CD4-positive, CD25-positive, alpha-beta regulatory T cell (primary cell): ENCODE measurements around the gene TTC7B. TPM values are rescaled to one million over a fixed set of nuclear protein-coding genes. Genes with fewer than 3 reads are reported as not detected.
A peak's percentile ranks its signal among the peaks of the same experiment; 100 is the strongest.

Experiments used
- ATAC-seq, 2 donors: fragments of 150-1000 bp; cut with Tn5 transposase; one replicate each; pipeline ENCODE4 v1.10.0; 2021; ENCODE audit warnings: low read depth in 2 of 2, moderate number of reproducible peaks in 2 of 2, moderate library complexity in 1 of 2
- DNase-seq, 3 donors: peaks; one replicate each; pipeline versions ENCODE4 v3.0.0 to v3.0.0-alpha.2; 2012 to 2022; ENCODE audit warnings: mixed read lengths in 1 of 3
- H3K27ac ChIP-seq: one replicate; pipeline ENCODE4 v1.7.0; 2013; ENCODE audit warnings: mild to moderate bottlenecking, low read length; ENCODE audit not compliant: insufficient read depth, poor library complexity, severe bottlenecking
- H3K27me3 ChIP-seq: one replicate; pipeline ENCODE4 v1.7.0; 2013; ENCODE audit warnings: low read length; ENCODE audit not compliant: control insufficient read depth, insufficient read depth
- H3K36me3 ChIP-seq: one replicate; pipeline ENCODE4 v1.7.0; 2013; ENCODE audit warnings: mild to moderate bottlenecking, low read length, moderate library complexity; ENCODE audit not compliant: control insufficient read depth, insufficient read depth
- H3K4me1 ChIP-seq: 2 replicates; pipeline ENCODE4 v1.7.0; 2013; ENCODE audit warnings: mild to moderate bottlenecking, low read length; ENCODE audit not compliant: insufficient read depth, control insufficient read depth, poor library complexity, severe bottlenecking
- H3K4me3 ChIP-seq: one replicate; pipeline ENCODE4 v1.7.0; 2013; ENCODE audit warnings: low read depth, mild to moderate bottlenecking, low read length, moderate library complexity
- H3K9me3 ChIP-seq, 2 experiments: 1 replicate in 1 of 2; 2 replicates in 1 of 2; pipeline ENCODE4 v1.7.0; 2013; ENCODE audit warnings: low read length in 2 of 2, mild to moderate bottlenecking in 1 of 2, moderate library complexity in 1 of 2; ENCODE audit not compliant: control insufficient read depth in 2 of 2
- H3K27ac Mint-ChIP-seq, 3 donors: one replicate each; pipeline ENCODE4 v1.8.0; 2020 to 2022; ENCODE audit warnings: mild to moderate bottlenecking in 3 of 3, mixed read lengths in 3 of 3, moderate library complexity in 2 of 3
- H3K27me3 Mint-ChIP-seq: one replicate; pipeline ENCODE4 v1.8.0; 2022; ENCODE audit warnings: mild to moderate bottlenecking, mixed read lengths
- H3K36me3 Mint-ChIP-seq: one replicate; pipeline ENCODE4 v1.8.0; 2020; ENCODE audit warnings: mixed read lengths
- H3K4me1 Mint-ChIP-seq, 4 donors: one replicate each; pipeline ENCODE4 v1.8.0; 2020 to 2022; ENCODE audit warnings: mixed read lengths in 4 of 4, mild to moderate bottlenecking in 1 of 4
- H3K4me3 Mint-ChIP-seq, 4 donors: one replicate each; pipeline ENCODE4 v1.8.0; 2020 to 2022; ENCODE audit warnings: mild to moderate bottlenecking in 4 of 4, mixed read lengths in 4 of 4, moderate library complexity in 3 of 4
- H3K9me3 Mint-ChIP-seq, 7 donors: one replicate each; pipeline ENCODE4 v1.8.0; 2020 to 2022; ENCODE audit warnings: mixed read lengths in 7 of 7, mild to moderate bottlenecking in 3 of 7, moderate library complexity in 2 of 7
- polyA plus RNA-seq, 4 donors: library from polyadenylated mRNA; unstranded; fragments of 300-500 nt; fragmentation: Illumina TruSeq; gene quantifications; one replicate each; pipeline ENCODE4 v1.2.3, GENCODE V29; 2021
- total RNA-seq: library from RNA; stranded (reverse); gene quantifications from one replicate; pipeline ENCODE4 v1.2.3, GENCODE V29; 2022

TTC7B gene
- total and polyA plus RNA-seq, 5 donors from 2014 or later, result 0.88 to 7.8 (median 1.0) TPM

- Histone ChIP-seq H3K4me1 (no peaks in the 10 kb centered on the region), H3K27me3 (no peaks in the 10 kb centered on the region), H3K4me3 (no peak overlapping the region), H3K36me3 (no peaks in the 10 kb centered on the region), H3K27ac (no peak overlapping the region), H3K9me3 (no peaks in the 10 kb centered on the region)
- H3K4me1 Mint-ChIP-seq, result peaks cover 0 to under 1% (median 0%) of the 10 kb centered on the region in 4 donors
- H3K27me3 Mint-ChIP-seq, result peaks cover 9% of the 10 kb centered on the region
- ATAC-seq (no peak), DNase-seq (no peak)
- no peak overlapping the region for H3K27ac Mint-ChIP-seq
- no peak overlapping the region for H3K4me3 Mint-ChIP-seq
- H3K9me3 Mint-ChIP-seq, result no peaks in the 10 kb centered on the region
- H3K36me3 Mint-ChIP-seq, result no peaks in the 10 kb centered on the region
These were observed 302.2 kb downstream of the TTC7B start for GRCh38 chr14:90514015-90514398.

- peaks cover 5% of the 10 kb centered on the region for H3K27me3 Mint-ChIP-seq
- Histone ChIP-seq H3K9me3 (no peaks in the 10 kb centered on the region), H3K27me3 (no peaks in the 10 kb centered on the region), H3K36me3 (no peaks in the 10 kb centered on the region), H3K27ac (no peak overlapping the region), H3K4me3 (no peak overlapping the region), H3K4me1 (no peaks in the 10 kb centered on the region)
- peaks cover 0 to 5% (median 1%) of the 10 kb centered on the region in 4 donors for H3K4me1 Mint-ChIP-seq
- no peaks in the 10 kb centered on the region for H3K36me3 Mint-ChIP-seq
- ATAC-seq (no peak), DNase-seq (no peak)
- H3K9me3 Mint-ChIP-seq, result no peaks in the 10 kb centered on the region
- H3K4me3 Mint-ChIP-seq, result no peak overlapping the region
- H3K27ac Mint-ChIP-seq, result no peak overlapping the region
These were observed 302.8 kb downstream of the TTC7B start for GRCh38 chr14:90513161-90514014.

GRCh38 chr14:90512329-90512991, 303.8 kb downstream of the TTC7B start:
- H3K36me3 Mint-ChIP-seq, result no peaks in the 10 kb centered on the region
- no peaks in the 10 kb centered on the region for H3K9me3 ChIP-seq
- H3K27me3 Mint-ChIP-seq, result peaks cover 5% of the 10 kb centered on the region
- H3K4me1 ChIP-seq, result no peaks in the 10 kb centered on the region
- H3K4me3 Mint-ChIP-seq, result no peak overlapping the region
- ATAC-seq (no peak), DNase-seq (no peak)
- H3K4me1 Mint-ChIP-seq, result peaks cover 0 to 5% (median 1%) of the 10 kb centered on the region in 4 donors
- H3K36me3 ChIP-seq, result no peaks in the 10 kb centered on the region
- H3K9me3 Mint-ChIP-seq, result no peaks in the 10 kb centered on the region
- no peak overlapping the region for H3K4me3 ChIP-seq
- no peak overlapping the region for H3K27ac ChIP-seq
- no peak overlapping the region for H3K27ac Mint-ChIP-seq
- H3K27me3 ChIP-seq, result no peaks in the 10 kb centered on the region

- no peak for ATAC-seq
- no peaks in the 10 kb centered on the region for H3K9me3 ChIP-seq
- Mint-ChIP-seq H3K27me3 (peaks cover 5% of the 10 kb centered on the region), H3K4me3 (no peak overlapping the region), H3K36me3 (no peaks in the 10 kb centered on the region), H3K9me3 (no peaks in the 10 kb centered on the region), H3K27ac (no peak overlapping the region), H3K4me1 (peaks cover 0 to 5% (median 1%) of the 10 kb centered on the region in 4 donors)
- no peaks in the 10 kb centered on the region for H3K36me3 ChIP-seq
- no peak overlapping the region for H3K4me3 ChIP-seq
- no peaks in the 10 kb centered on the region for H3K27me3 ChIP-seq
- no peak for DNase-seq
- H3K4me1 ChIP-seq, result no peaks in the 10 kb centered on the region
- no peak overlapping the region for H3K27ac ChIP-seq
These were observed 304.4 kb downstream of the TTC7B start for GRCh38 chr14:90511795-90512328.

- no peaks in the 10 kb centered on the region for H3K36me3 ChIP-seq
- H3K36me3 Mint-ChIP-seq, result no peaks in the 10 kb centered on the region
- H3K9me3 Mint-ChIP-seq, result no peaks in the 10 kb centered on the region
- H3K27ac ChIP-seq, result no peak overlapping the region
- H3K27me3 Mint-ChIP-seq, result peaks cover 5% of the 10 kb centered on the region
- H3K4me3 Mint-ChIP-seq, result no peak overlapping the region
- no peak overlapping the region for H3K27ac Mint-ChIP-seq
- H3K27me3 ChIP-seq, result no peaks in the 10 kb centered on the region
- no peak overlapping the region for H3K4me3 ChIP-seq
- peaks cover 0 to 5% (median 1%) of the 10 kb centered on the region in 4 donors for H3K4me1 Mint-ChIP-seq
- no peaks in the 10 kb centered on the region for H3K4me1 ChIP-seq
- ATAC-seq (no peak), DNase-seq (no peak)
- no peaks in the 10 kb centered on the region for H3K9me3 ChIP-seq
These were observed 305.0 kb downstream of the TTC7B start for GRCh38 chr14:90511252-90511651.

- H3K4me3 Mint-ChIP-seq, result no peak overlapping the region
- peaks cover 0 to 5% (median 1%) of the 10 kb centered on the region in 4 donors for H3K4me1 Mint-ChIP-seq
These were observed 306.1 kb downstream of the TTC7B start for GRCh38 chr14:90510159-90510558.

GRCh38 chr14:90509403-90509802, 306.8 kb downstream of the TTC7B start:
- DNase-seq (no peak), ATAC-seq (no peak)
- Mint-ChIP-seq H3K4me1 (peaks cover 0 to 5% (median 1%) of the 10 kb centered on the region in 4 donors), H3K27me3 (peaks cover 5% of the 10 kb centered on the region), H3K4me3 (no peak overlapping the region), H3K27ac (no peak overlapping the region), H3K36me3 (no peaks in the 10 kb centered on the region), H3K9me3 (no peaks in the 10 kb centered on the region)
- H3K4me1 ChIP-seq, result no peaks in the 10 kb centered on the region
- H3K4me3 ChIP-seq, result no peak overlapping the region
- no peak overlapping the region for H3K27ac ChIP-seq
- H3K36me3 ChIP-seq, result no peaks in the 10 kb centered on the region
- H3K27me3 ChIP-seq, result no peaks in the 10 kb centered on the region
- no peaks in the 10 kb centered on the region for H3K9me3 ChIP-seq

More at GRCh38 chr14:90510159-90510558, 306.1 kb downstream of the TTC7B start:
- DNase-seq (no peak), ATAC-seq (no peak)
- Mint-ChIP-seq H3K27ac (peak overlapping the region in 1 of 3 donors; percentile 25), H3K9me3 (no peaks in the 10 kb centered on the region), H3K27me3 (peaks cover 5% of the 10 kb centered on the region), H3K36me3 (no peaks in the 10 kb centered on the region)
- H3K4me3 ChIP-seq, result no peak overlapping the region
- H3K27me3 ChIP-seq, result no peaks in the 10 kb centered on the region
- no peaks in the 10 kb centered on the region for H3K36me3 ChIP-seq
- no peaks in the 10 kb centered on the region for H3K9me3 ChIP-seq
- no peaks in the 10 kb centered on the region for H3K4me1 ChIP-seq
- no peak overlapping the region for H3K27ac ChIP-seq
